ENCODE data around the gene NPIPB2.

The NPIPB2 gene

DNA sequence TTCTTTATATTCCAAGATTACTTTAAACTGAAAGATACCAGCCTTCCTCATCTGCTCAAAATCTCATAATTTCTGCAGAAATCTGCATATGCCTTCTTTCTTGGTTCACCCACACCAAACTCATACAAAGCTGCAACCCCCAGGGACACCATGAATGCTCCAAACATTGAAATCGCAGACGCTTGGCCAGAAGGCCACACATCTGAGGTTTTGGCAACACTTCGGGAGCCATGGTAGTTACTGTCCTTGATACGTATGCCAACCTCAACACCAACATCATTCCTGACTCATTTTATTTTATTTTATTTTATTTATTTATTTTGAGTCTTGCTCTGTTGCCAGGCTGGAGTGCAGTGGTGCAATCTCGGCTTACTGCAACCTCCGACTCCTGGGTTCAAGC lies 37.9 kb downstream of the NPIPB2 start:
- no peak overlapping the region for H3K27ac ChIP-seq (replicated peaks)
- H3K4me3 ChIP-seq (replicated peaks; ENCODE audit: insufficient read depth, low read length): no peak overlapping the region
- no peaks in the 10 kb centered on the region for H3K27me3 ChIP-seq (ENCODE audit: insufficient read depth, poor library complexity, severe bottlenecking)
- DNase-seq (ENCODE audit: low read depth in 1 of 2, low spot score in 1 of 2): no peak
- TF ChIP-seq, protein P1, sequence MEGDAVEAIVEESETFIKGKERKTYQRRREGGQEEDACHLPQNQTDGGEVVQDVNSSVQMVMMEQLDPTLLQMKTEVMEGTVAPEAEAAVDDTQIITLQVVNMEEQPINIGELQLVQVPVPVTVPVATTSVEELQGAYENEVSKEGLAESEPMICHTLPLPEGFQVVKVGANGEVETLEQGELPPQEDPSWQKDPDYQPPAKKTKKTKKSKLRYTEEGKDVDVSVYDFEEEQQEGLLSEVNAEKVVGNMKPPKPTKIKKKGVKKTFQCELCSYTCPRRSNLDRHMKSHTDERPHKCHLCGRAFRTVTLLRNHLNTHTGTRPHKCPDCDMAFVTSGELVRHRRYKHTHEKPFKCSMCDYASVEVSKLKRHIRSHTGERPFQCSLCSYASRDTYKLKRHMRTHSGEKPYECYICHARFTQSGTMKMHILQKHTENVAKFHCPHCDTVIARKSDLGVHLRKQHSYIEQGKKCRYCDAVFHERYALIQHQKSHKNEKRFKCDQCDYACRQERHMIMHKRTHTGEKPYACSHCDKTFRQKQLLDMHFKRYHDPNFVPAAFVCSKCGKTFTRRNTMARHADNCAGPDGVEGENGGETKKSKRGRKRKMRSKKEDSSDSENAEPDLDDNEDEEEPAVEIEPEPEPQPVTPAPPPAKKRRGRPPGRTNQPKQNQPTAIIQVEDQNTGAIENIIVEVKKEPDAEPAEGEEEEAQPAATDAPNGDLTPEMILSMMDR (IDR thresholded peaks at IDR 0.05; ENCODE audit: insufficient read depth, low read length): no peak
- TF ChIP-seq, protein P2, sequence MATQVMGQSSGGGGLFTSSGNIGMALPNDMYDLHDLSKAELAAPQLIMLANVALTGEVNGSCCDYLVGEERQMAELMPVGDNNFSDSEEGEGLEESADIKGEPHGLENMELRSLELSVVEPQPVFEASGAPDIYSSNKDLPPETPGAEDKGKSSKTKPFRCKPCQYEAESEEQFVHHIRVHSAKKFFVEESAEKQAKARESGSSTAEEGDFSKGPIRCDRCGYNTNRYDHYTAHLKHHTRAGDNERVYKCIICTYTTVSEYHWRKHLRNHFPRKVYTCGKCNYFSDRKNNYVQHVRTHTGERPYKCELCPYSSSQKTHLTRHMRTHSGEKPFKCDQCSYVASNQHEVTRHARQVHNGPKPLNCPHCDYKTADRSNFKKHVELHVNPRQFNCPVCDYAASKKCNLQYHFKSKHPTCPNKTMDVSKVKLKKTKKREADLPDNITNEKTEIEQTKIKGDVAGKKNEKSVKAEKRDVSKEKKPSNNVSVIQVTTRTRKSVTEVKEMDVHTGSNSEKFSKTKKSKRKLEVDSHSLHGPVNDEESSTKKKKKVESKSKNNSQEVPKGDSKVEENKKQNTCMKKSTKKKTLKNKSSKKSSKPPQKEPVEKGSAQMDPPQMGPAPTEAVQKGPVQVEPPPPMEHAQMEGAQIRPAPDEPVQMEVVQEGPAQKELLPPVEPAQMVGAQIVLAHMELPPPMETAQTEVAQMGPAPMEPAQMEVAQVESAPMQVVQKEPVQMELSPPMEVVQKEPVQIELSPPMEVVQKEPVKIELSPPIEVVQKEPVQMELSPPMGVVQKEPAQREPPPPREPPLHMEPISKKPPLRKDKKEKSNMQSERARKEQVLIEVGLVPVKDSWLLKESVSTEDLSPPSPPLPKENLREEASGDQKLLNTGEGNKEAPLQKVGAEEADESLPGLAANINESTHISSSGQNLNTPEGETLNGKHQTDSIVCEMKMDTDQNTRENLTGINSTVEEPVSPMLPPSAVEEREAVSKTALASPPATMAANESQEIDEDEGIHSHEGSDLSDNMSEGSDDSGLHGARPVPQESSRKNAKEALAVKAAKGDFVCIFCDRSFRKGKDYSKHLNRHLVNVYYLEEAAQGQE (IDR thresholded peaks at IDR 0.05; ENCODE audit: insufficient replicate concordance, low read depth): no peak
- TF ChIP-seq GABPA (IDR thresholded peaks at IDR 0.05; ENCODE audit: low read depth) (no peak), SPI1 (IDR thresholded peaks at IDR 0.05; ENCODE audit: borderline replicate concordance, low read depth) (no peak), POLR2AphosphoS5 (IDR thresholded peaks at IDR 0.05; ENCODE audit: low read depth) (no peak)

DNA sequence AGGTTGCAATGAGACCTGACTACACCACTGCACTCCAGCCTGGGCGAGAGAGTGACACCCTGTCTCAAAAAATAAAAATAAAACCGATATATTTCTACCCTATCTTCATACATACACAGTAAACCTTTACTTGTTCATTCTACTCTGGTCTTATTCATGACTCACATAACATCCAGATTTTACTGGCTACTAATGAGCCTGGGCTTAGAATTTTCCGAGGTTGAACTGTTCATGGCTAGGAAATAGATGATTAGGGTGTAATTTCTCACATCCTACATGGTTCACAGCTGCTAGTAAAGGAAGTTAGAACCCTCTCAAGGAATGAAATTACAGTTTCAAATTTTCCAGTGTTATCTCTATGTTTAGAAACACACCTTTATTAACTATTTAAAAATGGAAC lies 40.8 kb downstream of the NPIPB2 start:
- no peak for DNase-seq (ENCODE audit: low read depth in 1 of 2, low spot score in 1 of 2)
- Histone ChIP-seq H3K27me3 (ENCODE audit: insufficient read depth, poor library complexity, severe bottlenecking) (no peaks in the 10 kb centered on the region), H3K4me3 (replicated peaks; ENCODE audit: insufficient read depth, low read length) (no peak overlapping the region), H3K27ac (replicated peaks) (no peak overlapping the region)
- TF ChIP-seq, protein P1 (IDR thresholded peaks at IDR 0.05; ENCODE audit: insufficient read depth, low read length): no peak
- TF ChIP-seq, protein P2 (IDR thresholded peaks at IDR 0.05; ENCODE audit: insufficient replicate concordance, low read depth): no peak
- TF ChIP-seq POLR2AphosphoS5 (IDR thresholded peaks at IDR 0.05; ENCODE audit: low read depth) (no peak), GABPA (IDR thresholded peaks at IDR 0.05; ENCODE audit: low read depth) (no peak), SPI1 (IDR thresholded peaks at IDR 0.05; ENCODE audit: borderline replicate concordance, low read depth) (no peak)

DNA sequence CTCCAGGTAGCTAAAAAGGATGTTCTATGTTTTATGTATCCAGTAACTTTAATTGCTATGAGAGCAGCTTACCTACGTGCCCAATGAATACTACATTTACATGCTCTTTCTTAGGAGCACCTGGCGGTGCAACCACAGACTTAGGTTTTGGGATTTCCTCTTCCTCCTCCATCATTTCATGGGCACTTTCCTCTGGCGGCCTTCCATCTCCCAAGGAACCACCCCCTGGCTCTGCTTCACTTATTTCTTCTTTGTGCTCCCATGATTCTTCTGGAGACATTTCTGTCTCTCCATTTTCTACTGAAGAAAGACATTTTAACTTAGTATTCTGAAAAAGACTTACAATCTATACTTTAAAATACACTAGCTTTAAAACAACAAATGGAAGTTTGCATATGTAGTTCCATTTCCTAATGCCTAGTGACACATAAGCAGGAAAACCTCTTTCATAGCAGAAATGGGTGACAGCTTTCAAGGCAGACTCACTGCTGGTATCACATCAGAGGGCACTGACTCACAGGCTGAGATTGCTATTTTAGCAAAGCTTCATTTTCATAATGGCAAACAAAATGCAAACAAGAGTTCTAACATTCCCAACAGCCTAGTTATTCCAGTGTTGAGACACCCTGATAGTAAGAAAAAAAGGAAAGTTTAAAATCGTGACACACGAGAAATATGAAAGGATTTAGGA lies 45.2 kb downstream of the NPIPB2 start:
- TF ChIP-seq, protein P2 (IDR thresholded peaks at IDR 0.05; ENCODE audit: insufficient replicate concordance, low read depth): no peak
- TF ChIP-seq, protein P1 (IDR thresholded peaks at IDR 0.05; ENCODE audit: insufficient read depth, low read length): no peak
- Histone ChIP-seq H3K27me3 (ENCODE audit: insufficient read depth, poor library complexity, severe bottlenecking) (no peaks in the 10 kb centered on the region), H3K27ac (replicated peaks) (no peak overlapping the region), H3K4me3 (replicated peaks; ENCODE audit: insufficient read depth, low read length) (no peak overlapping the region)
- no peak for DNase-seq (ENCODE audit: low read depth in 1 of 2, low spot score in 1 of 2)

Data from HL-60 (cell line).